Measurements from ENCODE around the gene MAP4K3.

The MAP4K3 gene

GRCh38 chr2:39228413-39229209 lies 208.5 kb downstream of the MAP4K3 start:
- no peak for DNase-seq

- no peak for DNase-seq
These were observed 209.3 kb downstream of the MAP4K3 start for GRCh38 chr2:39227628-39228412.

GRCh38 chr2:39225567-39225966 lies 211.5 kb downstream of the MAP4K3 start:
- no peak for DNase-seq

GRCh38 chr2:39223909-39224308 lies 213.2 kb downstream of the MAP4K3 start:
- DNase-seq = no peak

GRCh38 chr2:39221459-39221858 lies 215.6 kb downstream of the MAP4K3 start:
- no peak for DNase-seq

GRCh38 chr2:39220136-39220535 lies 216.9 kb downstream of the MAP4K3 start:
- DNase-seq = no peak

- no peak for DNase-seq
These were observed 218.7 kb downstream of the MAP4K3 start for GRCh38 chr2:39218391-39218790.

GRCh38 chr2:39217192-39217550 lies 219.9 kb downstream of the MAP4K3 start:
- no peak for DNase-seq

- no peak for DNase-seq
These were observed 220.5 kb downstream of the MAP4K3 start for GRCh38 chr2:39216346-39217191.

- no peak for DNase-seq
These were observed 221.5 kb downstream of the MAP4K3 start for GRCh38 chr2:39215545-39215944.

- DNase-seq = no peak
These were observed 224.1 kb downstream of the MAP4K3 start for GRCh38 chr2:39213015-39213414.

GRCh38 chr2:39210846-39211245 lies 226.2 kb downstream of the MAP4K3 start:
- DNase-seq = no peak

- DNase-seq = no peak
These were observed 233.7 kb downstream of the MAP4K3 start for GRCh38 chr2:39203382-39203781.

GRCh38 chr2:39202639-39203369 lies 234.3 kb downstream of the MAP4K3 start:
- no peak for DNase-seq
